GM10266 (cell line): ENCODE results near the gene ADAMTSL5.

Experiments
- DNase-seq: peaks from one replicate; pipeline ENCODE4 v3.0.0; 2012; ENCODE audit errors: extremely low spot score
- TF ChIP-seq, protein P1 (sequence below): IDR thresholded peaks from 2 replicates; pipeline ENCODE4 v1.5.1; 2012; ENCODE audit warnings: mild to moderate bottlenecking, low read depth; ENCODE audit not compliant: control insufficient read depth, insufficient read depth; ENCODE audit errors: missing control alignments

The ADAMTSL5 gene

DNA sequence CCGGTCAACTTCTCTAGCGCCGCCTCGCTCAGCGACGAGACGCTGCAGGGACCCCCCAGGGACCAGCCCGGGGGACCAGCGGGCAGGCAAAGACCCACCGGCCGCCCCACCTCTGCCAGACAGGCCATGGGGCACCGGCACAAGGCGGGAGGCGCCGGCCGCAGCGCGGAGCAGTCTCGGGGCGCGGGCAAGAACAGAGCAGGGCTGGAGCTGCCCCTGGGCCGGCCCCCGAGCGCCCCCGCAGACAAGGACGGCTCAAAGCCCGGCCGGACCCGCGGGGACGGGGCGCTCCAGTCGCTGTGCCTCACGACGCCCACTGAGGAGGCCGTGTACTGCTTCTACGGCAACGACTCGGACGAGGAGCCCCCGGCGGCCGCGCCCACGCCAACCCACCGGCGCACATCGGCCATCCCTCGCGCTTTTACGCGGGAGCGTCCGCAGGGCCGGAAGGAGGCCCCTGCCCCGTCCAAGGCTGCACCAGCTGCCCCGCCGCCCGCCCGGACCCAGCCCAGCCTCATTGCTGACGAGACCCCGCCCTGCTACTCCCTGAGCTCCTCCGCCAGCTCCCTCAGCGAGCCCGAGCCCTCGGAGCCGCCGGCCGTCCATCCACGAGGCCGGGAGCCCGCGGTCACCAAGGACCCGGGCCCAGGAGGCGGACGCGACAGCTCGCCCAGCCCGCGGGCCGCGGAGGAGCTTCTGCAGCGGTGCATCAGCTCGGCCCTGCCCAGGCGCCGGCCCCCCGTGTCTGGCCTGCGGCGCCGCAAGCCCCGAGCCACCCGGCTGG is 45.1 kb downstream of the ADAMTSL5 start:
- no peak for DNase-seq
- TF ChIP-seq, protein P1, sequence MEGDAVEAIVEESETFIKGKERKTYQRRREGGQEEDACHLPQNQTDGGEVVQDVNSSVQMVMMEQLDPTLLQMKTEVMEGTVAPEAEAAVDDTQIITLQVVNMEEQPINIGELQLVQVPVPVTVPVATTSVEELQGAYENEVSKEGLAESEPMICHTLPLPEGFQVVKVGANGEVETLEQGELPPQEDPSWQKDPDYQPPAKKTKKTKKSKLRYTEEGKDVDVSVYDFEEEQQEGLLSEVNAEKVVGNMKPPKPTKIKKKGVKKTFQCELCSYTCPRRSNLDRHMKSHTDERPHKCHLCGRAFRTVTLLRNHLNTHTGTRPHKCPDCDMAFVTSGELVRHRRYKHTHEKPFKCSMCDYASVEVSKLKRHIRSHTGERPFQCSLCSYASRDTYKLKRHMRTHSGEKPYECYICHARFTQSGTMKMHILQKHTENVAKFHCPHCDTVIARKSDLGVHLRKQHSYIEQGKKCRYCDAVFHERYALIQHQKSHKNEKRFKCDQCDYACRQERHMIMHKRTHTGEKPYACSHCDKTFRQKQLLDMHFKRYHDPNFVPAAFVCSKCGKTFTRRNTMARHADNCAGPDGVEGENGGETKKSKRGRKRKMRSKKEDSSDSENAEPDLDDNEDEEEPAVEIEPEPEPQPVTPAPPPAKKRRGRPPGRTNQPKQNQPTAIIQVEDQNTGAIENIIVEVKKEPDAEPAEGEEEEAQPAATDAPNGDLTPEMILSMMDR: no peak

DNA sequence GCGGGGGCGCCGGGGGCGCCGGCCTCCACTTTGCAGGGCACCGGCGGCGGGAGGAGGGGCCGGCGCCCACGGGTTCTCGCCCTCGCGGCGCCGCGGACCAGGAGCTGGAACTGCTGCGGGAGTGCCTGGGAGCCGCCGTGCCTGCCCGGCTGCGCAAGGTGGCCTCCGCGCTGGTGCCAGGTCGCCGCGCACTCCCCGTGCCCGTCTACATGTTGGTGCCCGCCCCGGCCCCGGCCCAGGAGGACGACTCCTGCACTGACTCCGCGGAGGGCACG is 45.7 kb downstream of the ADAMTSL5 start:
- DNase-seq: no peak
- TF ChIP-seq, protein P1: no peak

DNA sequence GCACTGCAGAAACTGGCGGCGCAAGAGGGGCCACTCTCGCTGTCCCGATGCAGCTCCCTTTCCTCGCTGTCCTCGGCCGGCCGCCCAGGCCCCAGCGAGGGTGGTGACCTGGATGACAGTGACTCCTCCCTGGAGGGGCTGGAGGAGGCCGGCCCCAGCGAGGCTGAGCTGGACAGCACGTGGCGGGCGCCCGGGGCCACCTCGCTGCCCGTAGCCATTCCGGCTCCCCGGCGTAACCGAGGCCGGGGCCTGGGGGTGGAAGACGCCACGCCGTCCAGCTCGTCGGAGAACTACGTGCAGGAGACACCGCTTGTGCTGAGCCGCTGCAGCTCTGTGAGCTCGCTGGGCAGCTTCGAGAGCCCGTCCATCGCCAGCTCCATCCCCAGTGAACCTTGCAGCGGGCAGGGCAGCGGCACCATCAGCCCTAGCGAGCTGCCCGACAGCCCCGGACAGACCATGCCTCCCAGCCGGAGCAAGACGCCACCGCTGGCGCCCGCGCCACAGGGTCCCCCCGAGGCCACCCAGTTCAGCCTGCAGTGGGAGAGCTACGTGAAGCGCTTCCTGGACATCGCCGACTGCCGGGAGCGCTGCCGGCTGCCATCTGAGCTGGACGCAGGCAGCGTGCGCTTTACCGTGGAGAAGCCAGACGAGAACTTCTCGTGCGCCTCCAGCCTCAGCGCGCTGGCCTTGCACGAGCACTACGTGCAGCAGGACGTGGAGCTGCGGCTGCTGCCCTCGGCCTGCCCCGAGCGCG is 46.2 kb downstream of the ADAMTSL5 start:
- TF ChIP-seq, protein P1: no peak
- no peak for DNase-seq

DNA sequence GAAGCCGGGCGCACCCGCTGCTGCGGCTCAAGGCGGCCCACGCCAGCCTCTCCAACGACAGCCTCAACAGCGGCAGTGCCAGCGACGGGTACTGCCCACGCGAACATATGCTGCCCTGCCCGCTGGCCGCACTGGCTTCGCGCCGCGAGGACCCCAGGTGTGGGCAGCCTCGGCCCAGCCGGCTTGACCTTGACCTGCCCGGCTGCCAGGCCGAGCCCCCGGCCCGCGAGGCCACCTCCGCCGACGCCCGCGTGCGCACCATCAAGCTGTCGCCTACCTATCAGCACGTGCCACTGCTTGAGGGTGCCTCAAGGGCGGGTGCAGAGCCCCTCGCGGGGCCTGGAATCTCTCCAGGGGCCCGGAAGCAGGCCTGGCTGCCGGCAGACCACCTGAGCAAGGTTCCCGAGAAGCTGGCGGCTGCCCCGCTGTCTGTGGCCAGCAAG is 46.8 kb downstream of the ADAMTSL5 start:
- TF ChIP-seq, protein P1: no peak
- no peak for DNase-seq

DNA sequence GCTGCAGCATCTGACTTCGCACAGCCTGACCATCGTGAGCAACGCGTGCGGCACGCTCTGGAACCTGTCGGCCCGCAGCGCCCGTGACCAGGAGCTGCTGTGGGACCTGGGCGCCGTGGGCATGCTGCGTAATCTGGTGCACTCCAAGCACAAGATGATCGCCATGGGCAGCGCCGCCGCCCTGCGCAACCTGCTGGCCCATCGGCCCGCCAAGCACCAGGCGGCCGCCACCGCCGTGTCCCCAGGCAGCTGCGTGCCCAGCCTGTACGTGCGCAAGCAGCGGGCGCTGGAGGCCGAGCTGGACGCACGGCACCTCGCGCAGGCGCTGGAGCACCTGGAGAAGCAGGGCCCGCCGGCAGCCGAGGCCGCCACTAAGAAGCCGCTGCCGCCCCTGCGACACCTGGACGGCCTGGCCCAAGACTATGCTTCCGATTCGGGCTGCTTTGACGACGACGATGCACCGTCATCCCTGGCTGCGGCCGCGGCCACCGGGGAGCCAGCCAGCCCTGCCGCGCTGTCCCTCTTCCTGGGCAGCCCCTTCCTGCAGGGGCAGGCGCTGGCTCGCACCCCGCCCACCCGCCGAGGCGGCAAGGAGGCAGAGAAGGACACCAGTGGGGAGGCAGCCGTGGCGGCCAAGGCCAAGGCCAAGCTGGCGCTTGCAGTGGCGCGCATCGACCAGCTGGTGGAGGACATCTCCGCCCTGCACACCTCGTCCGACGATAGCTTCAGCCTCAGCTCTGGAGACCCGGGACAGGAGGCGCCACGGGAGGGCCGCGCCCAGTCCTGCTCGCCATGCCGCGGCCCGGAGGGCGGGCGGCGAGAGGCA is 47.4 kb downstream of the ADAMTSL5 start:
- no peak for DNase-seq
- TF ChIP-seq, protein P1: peak; percentile 42

DNA sequence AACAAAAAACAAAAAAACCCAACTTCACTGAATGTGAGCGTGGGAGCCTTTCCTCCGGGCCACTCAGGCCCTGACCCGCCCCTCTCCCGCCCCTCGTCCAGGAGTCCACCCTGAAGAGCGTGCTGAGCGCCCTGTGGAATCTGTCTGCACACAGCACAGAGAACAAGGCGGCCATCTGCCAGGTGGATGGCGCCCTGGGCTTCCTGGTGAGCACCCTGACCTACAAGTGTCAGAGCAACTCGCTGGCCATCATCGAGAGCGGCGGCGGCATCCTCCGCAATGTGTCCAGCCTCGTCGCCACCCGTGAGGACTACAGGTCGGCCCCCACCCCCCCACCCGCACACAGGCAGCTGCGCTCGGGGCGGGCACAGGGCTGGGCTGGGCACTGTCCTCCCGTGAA is 51.0 kb downstream of the ADAMTSL5 start:
- TF ChIP-seq, protein P1: no peak
- no peak for DNase-seq
